ENCODE results near the gene WIZ.
"Not testable (repeated sequence)": the region's sequence is repeated elsewhere in the genome, so short reads cannot be mapped to it uniquely, and the experiment has no call there.

Gene WIZ

GRCh38 chr19:15422296-15423075 lies 27.3 kb downstream of the WIZ start:
- no peak overlapping the region for H3K4me3 ChIP-seq (ENCODE audit: low read depth, low read length)
- no peak for DNase-seq (ENCODE audit: low read depth)

- no peak for DNase-seq (ENCODE audit: low read depth)
- H3K4me3 ChIP-seq (ENCODE audit: low read depth, low read length), result no peak overlapping the region
These were observed 28.0 kb downstream of the WIZ start for GRCh38 chr19:15421721-15422260.

- DNase-seq (ENCODE audit: low read depth), result no peak
- H3K4me3 ChIP-seq (ENCODE audit: low read depth, low read length), result no peak overlapping the region
These were observed 28.5 kb downstream of the WIZ start for GRCh38 chr19:15421136-15421695.

GRCh38 chr19:15419413-15420025 lies 30.2 kb downstream of the WIZ start:
- H3K4me3 ChIP-seq (ENCODE audit: low read depth, low read length), result peak overlapping the region; percentile 47
- DNase-seq (ENCODE audit: low read depth), result no peak

- DNase-seq (ENCODE audit: low read depth), result peak; percentile 99
- H3K4me3 ChIP-seq (ENCODE audit: low read depth, low read length), result peak within 1 kb of the TSS; percentile 96
These were observed 31.0 kb downstream of the WIZ start, which contains the start of gene AKAP8L for GRCh38 chr19:15418579-15419412. AKAP8L (minus strand) TSS chr19:15418988; CDS start chr19:15418923, 65 bp downstream.

GRCh38 chr19:15418231-15418578 lies 31.6 kb downstream of the WIZ start:
- DNase-seq (ENCODE audit: low read depth), result no peak
- peak overlapping the region; percentile 96 for H3K4me3 ChIP-seq (ENCODE audit: low read depth, low read length)

- H3K4me3 ChIP-seq (ENCODE audit: low read depth, low read length), result peak overlapping the region; percentile 96
- no peak for DNase-seq (ENCODE audit: low read depth)
These were observed 32.1 kb downstream of the WIZ start for GRCh38 chr19:15417699-15418098.

GRCh38 chr19:15412832-15413231 lies 36.9 kb downstream of the WIZ start:
- H3K4me3 ChIP-seq (ENCODE audit: low read depth, low read length), result no peak overlapping the region
- no peak for DNase-seq (ENCODE audit: low read depth)

GRCh38 chr19:15411351-15411750 lies 38.4 kb downstream of the WIZ start:
- not testable (repeated sequence) for DNase-seq (ENCODE audit: low read depth); H3K4me3 ChIP-seq (ENCODE audit: low read depth, low read length)

- DNase-seq (ENCODE audit: low read depth), result no peak
- no peak overlapping the region for H3K4me3 ChIP-seq (ENCODE audit: low read depth, low read length)
These were observed 45.0 kb downstream of the WIZ start for GRCh38 chr19:15404780-15405211.

GRCh38 chr19:15404097-15404779 lies 45.5 kb downstream of the WIZ start:
- DNase-seq (ENCODE audit: low read depth), result no peak

GRCh38 chr19:15403151-15403531 lies 46.6 kb downstream of the WIZ start:
- no peak overlapping the region for H3K4me3 ChIP-seq (ENCODE audit: low read depth, low read length)
- no peak for DNase-seq (ENCODE audit: low read depth)

More at GRCh38 chr19:15404097-15404779, 45.5 kb downstream of the WIZ start:
- H3K4me3 ChIP-seq (ENCODE audit: low read depth, low read length), result no peak overlapping the region

- DNase-seq (ENCODE audit: low read depth), result no peak
- no peak overlapping the region for H3K4me3 ChIP-seq (ENCODE audit: low read depth, low read length)
These were observed 47.2 kb downstream of the WIZ start for GRCh38 chr19:15402411-15403150.

GRCh38 chr19:15401397-15401710 lies 48.4 kb downstream of the WIZ start:
- no peak for DNase-seq (ENCODE audit: low read depth)
- no peak overlapping the region for H3K4me3 ChIP-seq (ENCODE audit: low read depth, low read length)

GRCh38 chr19:15400521-15401396 lies 49.0 kb downstream of the WIZ start:
- DNase-seq (ENCODE audit: low read depth), result no peak
- H3K4me3 ChIP-seq (ENCODE audit: low read depth, low read length), result no peak overlapping the region

GRCh38 chr19:15399635-15400034 lies 50.1 kb downstream of the WIZ start:
- no peak overlapping the region for H3K4me3 ChIP-seq (ENCODE audit: low read depth, low read length)
- DNase-seq (ENCODE audit: low read depth), result no peak

GRCh38 chr19:15399234-15399515 lies 50.6 kb downstream of the WIZ start:
- DNase-seq (ENCODE audit: low read depth), result no peak
- no peak overlapping the region for H3K4me3 ChIP-seq (ENCODE audit: low read depth, low read length)

All from skeletal muscle cell (primary cell).